Fibroblast of mammary gland (primary cell): ENCODE data around the gene LCN10.

ENCODE experiments used
- DNase-seq: peaks from one replicate; pipeline ENCODE4 v3.0.0-alpha.2; 2010; ENCODE audit warnings: low read depth
- H3K4me3 ChIP-seq: 2 replicates; pipeline ENCODE4 v1.5.1; 2011; ENCODE audit warnings: low read depth, mild to moderate bottlenecking, low read length, moderate library complexity; ENCODE audit not compliant: control insufficient read depth
- TF ChIP-seq, protein P1 (sequence below): conservative IDR thresholded peaks from 2 replicates; pipeline ENCODE4 v1.5.1; 2011; ENCODE audit warnings: low read depth, low read length, inconsistent platforms; ENCODE audit not compliant: control insufficient read depth, insufficient read depth

LCN10 gene

GRCh38 chr9:136691316-136692184 is 51.2 kb downstream of the LCN10 start:
- TF ChIP-seq, protein P1, sequence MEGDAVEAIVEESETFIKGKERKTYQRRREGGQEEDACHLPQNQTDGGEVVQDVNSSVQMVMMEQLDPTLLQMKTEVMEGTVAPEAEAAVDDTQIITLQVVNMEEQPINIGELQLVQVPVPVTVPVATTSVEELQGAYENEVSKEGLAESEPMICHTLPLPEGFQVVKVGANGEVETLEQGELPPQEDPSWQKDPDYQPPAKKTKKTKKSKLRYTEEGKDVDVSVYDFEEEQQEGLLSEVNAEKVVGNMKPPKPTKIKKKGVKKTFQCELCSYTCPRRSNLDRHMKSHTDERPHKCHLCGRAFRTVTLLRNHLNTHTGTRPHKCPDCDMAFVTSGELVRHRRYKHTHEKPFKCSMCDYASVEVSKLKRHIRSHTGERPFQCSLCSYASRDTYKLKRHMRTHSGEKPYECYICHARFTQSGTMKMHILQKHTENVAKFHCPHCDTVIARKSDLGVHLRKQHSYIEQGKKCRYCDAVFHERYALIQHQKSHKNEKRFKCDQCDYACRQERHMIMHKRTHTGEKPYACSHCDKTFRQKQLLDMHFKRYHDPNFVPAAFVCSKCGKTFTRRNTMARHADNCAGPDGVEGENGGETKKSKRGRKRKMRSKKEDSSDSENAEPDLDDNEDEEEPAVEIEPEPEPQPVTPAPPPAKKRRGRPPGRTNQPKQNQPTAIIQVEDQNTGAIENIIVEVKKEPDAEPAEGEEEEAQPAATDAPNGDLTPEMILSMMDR: no peak
- H3K4me3 ChIP-seq: no peak overlapping the region
- no peak for DNase-seq

GRCh38 chr9:136690806-136691261 is 51.9 kb downstream of the LCN10 start:
- no peak overlapping the region for H3K4me3 ChIP-seq
- TF ChIP-seq, protein P1: no peak
- DNase-seq: no peak

- no peak overlapping the region for H3K4me3 ChIP-seq
- TF ChIP-seq, protein P1: no peak
- DNase-seq: no peak
Measured at GRCh38 chr9:136690104-136690805, 52.5 kb downstream of the LCN10 start.

GRCh38 chr9:136689108-136689460 is 53.7 kb downstream of the LCN10 start:
- TF ChIP-seq, protein P1: no peak
- no peak overlapping the region for H3K4me3 ChIP-seq
- no peak for DNase-seq

DNA sequence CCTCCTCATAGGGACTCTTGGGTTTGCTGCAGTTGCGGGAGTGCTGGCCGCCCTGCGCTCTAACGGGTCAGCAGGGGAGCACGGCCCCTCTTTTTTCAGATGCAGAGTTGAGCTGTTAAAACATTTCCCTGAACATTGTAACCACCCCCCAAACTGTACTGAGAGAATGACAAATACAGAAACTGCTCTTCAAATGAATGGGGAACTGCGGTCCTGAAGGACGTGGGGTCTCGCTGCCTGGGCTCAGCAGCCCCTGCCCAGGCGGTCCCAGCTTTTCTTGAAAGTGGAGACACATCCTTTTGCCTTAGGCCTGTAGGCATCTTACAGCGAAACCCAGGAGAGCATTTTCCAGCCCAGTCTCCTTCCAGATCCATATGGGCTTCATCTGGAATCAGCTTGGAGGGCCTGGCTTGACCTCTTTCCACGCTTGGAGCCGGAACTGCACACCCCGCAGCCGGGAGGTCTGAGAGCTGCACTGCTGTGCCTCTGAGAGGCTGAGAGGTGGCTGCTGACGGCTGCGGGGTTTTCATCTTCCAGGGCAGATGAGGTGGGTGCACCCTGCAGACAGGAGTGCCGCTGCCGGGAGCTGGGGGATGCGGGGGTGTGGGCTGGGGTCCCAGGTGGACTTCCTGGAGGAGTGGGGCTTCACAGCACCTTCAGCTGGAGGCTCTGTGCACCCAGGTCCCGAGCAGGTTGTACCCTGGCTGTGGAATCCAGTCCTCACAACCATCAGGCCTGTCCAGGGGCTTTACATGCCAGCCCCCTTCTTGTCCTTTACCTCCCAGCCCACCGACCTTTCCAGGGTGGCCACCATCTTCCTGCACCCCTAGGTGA is 54.2 kb downstream of the LCN10 start:
- DNase-seq: no peak
- no peak overlapping the region for H3K4me3 ChIP-seq
- TF ChIP-seq, protein P1: no peak
